Mesodermal cell (in vitro differentiated cells): Measurements from ENCODE around the gene PPP2R2D.

Source experiments
- H3K27ac ChIP-seq: 2 replicates; pipeline ENCODE4 v1.7.0; 2013; ENCODE audit warnings: mild to moderate bottlenecking, low read depth, low read length, moderate library complexity; ENCODE audit not compliant: severe bottlenecking
- H3K36me3 ChIP-seq: 2 replicates; pipeline ENCODE4 v1.7.1; 2013; ENCODE audit warnings: mild to moderate bottlenecking, low read length, moderate library complexity; ENCODE audit not compliant: control insufficient read depth, insufficient read depth
- H3K4me1 ChIP-seq: one replicate; pipeline ENCODE4 v1.7.1; 2013; ENCODE audit warnings: mild to moderate bottlenecking, low read length; ENCODE audit not compliant: insufficient read depth, control insufficient read depth, poor library complexity, severe bottlenecking
- H3K4me3 ChIP-seq: 2 replicates; pipeline ENCODE4 v1.7.0; 2013; ENCODE audit warnings: low read length, control low read depth, mild to moderate bottlenecking; ENCODE audit not compliant: insufficient read depth, poor library complexity, severe bottlenecking; ENCODE audit errors: extremely low read depth
- H3K9me3 ChIP-seq: 2 replicates; pipeline ENCODE4 v1.7.1; 2013; ENCODE audit warnings: mild to moderate bottlenecking, low read length, moderate library complexity; ENCODE audit not compliant: control insufficient read depth
- WGBS, 2 experiments: methylation state at CpG; one replicate each; pipeline ENCODE4 v1.1.5; 2013; ENCODE audit warnings: missing lambda C conversion rate in 2 of 2; ENCODE audit not compliant: insufficient coverage in 2 of 2; 5-methylcytosine and 5-hydroxymethylcytosine counted together

The PPP2R2D gene

GRCh38 chr10:131899116-131899690 is 1.6 kb upstream of the PPP2R2D start:
- no peaks in the 10 kb centered on the region for H3K9me3 ChIP-seq
- H3K4me3 ChIP-seq, result no peak overlapping the region
- no peak overlapping the region for H3K27ac ChIP-seq
- WGBS, 2 experiments, result 77 to 79% methylated on average over 8 of the region's 8 CpGs
- peaks cover 5% of the 10 kb centered on the region for H3K36me3 ChIP-seq
- peaks cover 19% of the 10 kb centered on the region for H3K4me1 ChIP-seq

GRCh38 chr10:131899695-131900349 is 986 bp upstream of the PPP2R2D start:
- Histone ChIP-seq H3K4me1 (peaks cover 19% of the 10 kb centered on the region), H3K36me3 (peaks cover 10% of the 10 kb centered on the region), H3K9me3 (no peaks in the 10 kb centered on the region), H3K27ac (no peak overlapping the region), H3K4me3 (peak overlapping the region; percentile 78)
- 35 to 38% methylated on average over 16 to 22 of the region's 24 CpGs for WGBS, 2 experiments

GRCh38 chr10:131901181-131901829 is 497 bp downstream of the PPP2R2D start:
- peak overlapping the region; percentile 78 for H3K4me3 ChIP-seq
- peaks cover 24% of the 10 kb centered on the region for H3K36me3 ChIP-seq
- peaks cover 24% of the 10 kb centered on the region for H3K4me1 ChIP-seq
- H3K9me3 ChIP-seq, result no peaks in the 10 kb centered on the region
- WGBS, 2 experiments, result 0 to 1% methylated on average over 43 to 64 of the region's 83 CpGs
- peak overlapping the region; percentile 85 for H3K27ac ChIP-seq

GRCh38 chr10:131902211-131902610 is 1.4 kb downstream of the PPP2R2D start:
- H3K9me3 ChIP-seq, result no peaks in the 10 kb centered on the region
- H3K27ac ChIP-seq, result no peak overlapping the region
- H3K4me1 ChIP-seq, result peaks cover 26% of the 10 kb centered on the region
- H3K36me3 ChIP-seq, result peaks cover 24% of the 10 kb centered on the region
- H3K4me3 ChIP-seq, result peak overlapping the region; percentile 78
- WGBS, 2 experiments, result 33 to 46% methylated on average over 3 to 5 of the region's 5 CpGs

- 90 to 100% methylated on average over 2 to 3 of the region's 9 CpGs for WGBS, 2 experiments
- H3K36me3 ChIP-seq, result peaks cover 24% of the 10 kb centered on the region
- peak overlapping the region; percentile 78 for H3K4me3 ChIP-seq
- H3K4me1 ChIP-seq, result peaks cover 31% of the 10 kb centered on the region
- H3K9me3 ChIP-seq, result no peaks in the 10 kb centered on the region
- H3K27ac ChIP-seq, result no peak overlapping the region
Measured at GRCh38 chr10:131902691-131903090, 1.9 kb downstream of the PPP2R2D start.

GRCh38 chr10:131905267-131905571 is 4.4 kb downstream of the PPP2R2D start:
- Histone ChIP-seq H3K4me1 (peaks cover 37% of the 10 kb centered on the region), H3K9me3 (no peaks in the 10 kb centered on the region), H3K27ac (no peak overlapping the region), H3K4me3 (no peak overlapping the region), H3K36me3 (peaks cover 46% of the 10 kb centered on the region)
- 92 to 100% methylated on average over 2 to 5 of the region's 5 CpGs for WGBS, 2 experiments

- 92 to 95% methylated on average over 14 to 16 of the region's 17 CpGs for WGBS, 2 experiments
- peaks cover 37% of the 10 kb centered on the region for H3K4me1 ChIP-seq
- no peaks in the 10 kb centered on the region for H3K9me3 ChIP-seq
- H3K27ac ChIP-seq, result no peak overlapping the region
- peaks cover 50% of the 10 kb centered on the region for H3K36me3 ChIP-seq
- H3K4me3 ChIP-seq, result no peak overlapping the region
Measured at GRCh38 chr10:131905603-131906268, 4.9 kb downstream of the PPP2R2D start.

- no peak overlapping the region for H3K4me3 ChIP-seq
- H3K9me3 ChIP-seq, result no peaks in the 10 kb centered on the region
- H3K36me3 ChIP-seq, result peaks cover 55% of the 10 kb centered on the region
- H3K27ac ChIP-seq, result no peak overlapping the region
- peaks cover 37% of the 10 kb centered on the region for H3K4me1 ChIP-seq
- WGBS, 2 experiments, result 100% methylated on average over 1 of the region's 1 CpG
Measured at GRCh38 chr10:131906269-131906639, 5.4 kb downstream of the PPP2R2D start.

GRCh38 chr10:131907679-131908078 is 6.9 kb downstream of the PPP2R2D start:
- Histone ChIP-seq H3K4me3 (no peak overlapping the region), H3K9me3 (no peaks in the 10 kb centered on the region), H3K36me3 (peaks cover 66% of the 10 kb centered on the region), H3K27ac (peak overlapping the region; percentile 65), H3K4me1 (peaks cover 30% of the 10 kb centered on the region)
- 97 to 100% methylated on average over 2 to 5 of the region's 8 CpGs for WGBS, 2 experiments

GRCh38 chr10:131908151-131908550 is 7.3 kb downstream of the PPP2R2D start:
- Histone ChIP-seq H3K36me3 (peaks cover 68% of the 10 kb centered on the region), H3K9me3 (no peaks in the 10 kb centered on the region), H3K4me3 (no peak overlapping the region), H3K4me1 (peaks cover 26% of the 10 kb centered on the region), H3K27ac (peak overlapping the region; percentile 65)
- WGBS, 2 experiments, result 90 to 95% methylated on average over 4 of the region's 5 CpGs
